ENCODE results near the gene KIF5A. TPM values are rescaled to one million over a fixed set of nuclear protein-coding genes. Genes with fewer than 3 reads are reported as not detected.
A peak's percentile ranks its signal among the peaks of the same experiment; 100 is the strongest.
"Not testable (repeated sequence)": the region's sequence is repeated elsewhere in the genome, so short reads cannot be mapped to it uniquely, and the experiment has no call there.

Gene KIF5A
- total RNA-seq (2022) (0.05 TPM in 1 of 2 replicates, not detected in the other), Bru-seq, nascent RNA (percentile 9 among the genes with signal in this experiment), BruChase-seq, experiment 1, labeled RNA remaining after a 2-hour chase (percentile 13 among the genes with signal in this experiment), BruChase-seq, experiment 2, labeled RNA remaining after a 6-hour chase (percentile 12 among the genes with signal in this experiment)
- long read RNA-seq: 0 reads

DNA sequence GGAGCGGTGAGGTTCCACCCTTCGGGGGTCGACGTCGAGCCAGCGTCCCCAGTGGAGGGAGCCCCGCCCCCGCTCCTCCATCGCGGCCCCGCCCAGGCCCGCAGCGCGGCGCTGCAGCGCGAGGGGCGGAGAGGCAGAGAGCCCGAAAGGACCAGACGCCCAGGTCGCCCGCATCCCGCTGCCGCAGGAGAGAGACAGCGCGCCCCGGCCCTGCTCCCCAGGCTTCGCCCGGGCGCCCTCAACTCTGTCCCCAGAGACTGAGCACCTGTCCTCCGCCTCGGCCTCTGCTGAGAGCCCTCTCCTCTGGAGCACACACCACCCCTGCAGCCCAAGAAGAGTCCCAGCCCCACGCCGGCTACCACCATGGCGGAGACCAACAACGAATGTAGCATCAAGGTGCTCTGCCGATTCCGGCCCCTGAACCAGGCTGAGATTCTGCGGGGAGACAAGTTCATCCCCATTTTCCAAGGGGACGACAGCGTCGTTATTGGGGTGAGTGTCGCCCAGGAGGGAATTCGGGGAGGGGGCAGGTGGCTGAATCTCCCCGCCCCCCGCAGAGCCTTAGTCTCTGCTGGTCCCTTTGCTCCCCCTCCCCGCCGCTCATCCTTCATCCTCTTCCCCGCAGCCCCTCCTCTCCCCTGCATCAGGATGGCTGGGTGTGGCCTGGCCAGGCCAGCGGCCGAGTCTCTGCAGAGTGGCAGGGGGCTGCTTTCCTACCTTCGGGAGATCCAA lies at the start of gene KIF5A:
TSS of gene KIF5A (plus strand) at position 136 of the 732 bp plus-strand sequence. CDS start at position 364, 228 bp downstream.
- Mint-ChIP-seq H3K4me3 (ENCODE audit: unreplicated experiment) (peak within 1 kb of the TSS; percentile 64), H3K27me3 (ENCODE audit: insufficient read depth, unreplicated experiment) (peaks cover 31% of the 10 kb centered on the region), H3K4me1 (ENCODE audit: low read depth, unreplicated experiment) (peaks cover 10% of the 10 kb centered on the region), H3K9me3 (ENCODE audit: unreplicated experiment) (no peaks in the 10 kb centered on the region), H3K27ac (ENCODE audit: unreplicated experiment) (no peak within 1 kb of the TSS), H3K36me3 (ENCODE audit: insufficient read depth, unreplicated experiment) (peaks cover 15% of the 10 kb centered on the region)
- CTCF ChIA-PET: no interaction called here
- TF ChIP-seq, protein P1, sequence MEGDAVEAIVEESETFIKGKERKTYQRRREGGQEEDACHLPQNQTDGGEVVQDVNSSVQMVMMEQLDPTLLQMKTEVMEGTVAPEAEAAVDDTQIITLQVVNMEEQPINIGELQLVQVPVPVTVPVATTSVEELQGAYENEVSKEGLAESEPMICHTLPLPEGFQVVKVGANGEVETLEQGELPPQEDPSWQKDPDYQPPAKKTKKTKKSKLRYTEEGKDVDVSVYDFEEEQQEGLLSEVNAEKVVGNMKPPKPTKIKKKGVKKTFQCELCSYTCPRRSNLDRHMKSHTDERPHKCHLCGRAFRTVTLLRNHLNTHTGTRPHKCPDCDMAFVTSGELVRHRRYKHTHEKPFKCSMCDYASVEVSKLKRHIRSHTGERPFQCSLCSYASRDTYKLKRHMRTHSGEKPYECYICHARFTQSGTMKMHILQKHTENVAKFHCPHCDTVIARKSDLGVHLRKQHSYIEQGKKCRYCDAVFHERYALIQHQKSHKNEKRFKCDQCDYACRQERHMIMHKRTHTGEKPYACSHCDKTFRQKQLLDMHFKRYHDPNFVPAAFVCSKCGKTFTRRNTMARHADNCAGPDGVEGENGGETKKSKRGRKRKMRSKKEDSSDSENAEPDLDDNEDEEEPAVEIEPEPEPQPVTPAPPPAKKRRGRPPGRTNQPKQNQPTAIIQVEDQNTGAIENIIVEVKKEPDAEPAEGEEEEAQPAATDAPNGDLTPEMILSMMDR (IDR thresholded peaks at IDR 0.05; ENCODE audit: insufficient read depth in 1 of 2, low read depth in 1 of 2, low read length in 1 of 2, severe bottlenecking in 1 of 2, unreplicated experiment in 1 of 2): no peak
- Histone ChIP-seq H3K4me1 (peaks cover 9% of the 10 kb centered on the region; the same call in 1 of the 2 replicates), H3K27me3 (replicated peaks; ENCODE audit: control insufficient read depth, insufficient read depth, low read length) (peaks cover 3% of the 10 kb centered on the region), H3K4me3 (ENCODE audit: low read depth, low read length) (0 out of 2 replicates have a peak within 1 kb of the TSS, but pooled peaks have one; percentile 14), H3K36me3 (ENCODE audit: control insufficient read depth, insufficient read depth, low read length) (0 out of 2 replicates have a peak, but pooled peaks cover 1% of the 10 kb centered on the region), H3K9me3 (no peaks in the 10 kb centered on the region)
- BruUV-seq (replicated peaks): no TSS peak
- POLR2A ChIA-PET: no interaction called here
- DNase-seq: peak in 1 of 2 experiments; percentile 30
- intact Hi-C loops (cut with micrococcal nuclease; ENCODE audit: unreplicated experiment): no loop called here

DNA sequence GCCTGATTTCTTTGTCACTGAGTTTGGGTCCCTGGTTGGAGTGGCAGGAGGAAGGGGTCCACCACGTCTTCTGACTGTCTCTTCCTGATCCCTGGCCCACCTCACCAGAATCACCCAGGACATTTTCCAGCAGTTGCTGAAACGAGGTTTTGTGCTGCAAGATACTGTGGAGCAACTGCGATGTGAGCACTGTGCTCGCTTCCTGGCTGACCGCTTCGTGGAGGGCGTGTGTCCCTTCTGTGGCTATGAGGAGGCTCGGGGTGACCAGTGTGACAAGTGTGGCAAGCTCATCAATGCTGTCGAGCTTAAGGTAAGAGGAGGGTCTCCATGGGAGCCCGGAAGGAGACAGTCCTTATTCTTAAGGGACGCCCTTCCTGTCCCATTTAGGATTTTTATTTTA lies 49.6 kb upstream of the KIF5A start:
- Mint-ChIP-seq H3K27ac (ENCODE audit: unreplicated experiment) (no peak overlapping the region), H3K27me3 (ENCODE audit: insufficient read depth, unreplicated experiment) (no peaks in the 10 kb centered on the region), H3K36me3 (ENCODE audit: insufficient read depth, unreplicated experiment) (peaks cover 100% of the 10 kb centered on the region), H3K4me3 (ENCODE audit: unreplicated experiment) (no peak overlapping the region), H3K9me3 (ENCODE audit: unreplicated experiment) (peaks cover 6% of the 10 kb centered on the region), H3K4me1 (ENCODE audit: low read depth, unreplicated experiment) (peaks cover 15% of the 10 kb centered on the region)
- no peaks in the 10 kb centered on the region for H3K4me1 ChIP-seq
- TF ChIP-seq, protein P1 (IDR thresholded peaks at IDR 0.05; ENCODE audit: insufficient read depth in 1 of 2, low read depth in 1 of 2, low read length in 1 of 2, severe bottlenecking in 1 of 2, unreplicated experiment in 1 of 2): no peak
- ChIA-PET CTCF (no interaction called here), POLR2A (interaction anchor here (0.5 kb wide), 1 partner anchor 14 kb away, joined by 3 read pairs; no protein-coding TSS in a partner anchor)
- H3K36me3 ChIP-seq (ENCODE audit: control insufficient read depth, insufficient read depth, low read length): peaks cover 4% of the 10 kb centered on the region; the same call in 1 of the 2 replicates
- H3K27me3 ChIP-seq (replicated peaks; ENCODE audit: control insufficient read depth, insufficient read depth, low read length): no peaks in the 10 kb centered on the region
- no peaks in the 10 kb centered on the region for H3K9me3 ChIP-seq
- no TSS peak for BruUV-seq (replicated peaks)
- no peak overlapping the region for H3K4me3 ChIP-seq (ENCODE audit: low read depth, low read length)
- intact Hi-C loops (cut with micrococcal nuclease; ENCODE audit: unreplicated experiment): no loop called here
- DNase-seq: no peak

DNA sequence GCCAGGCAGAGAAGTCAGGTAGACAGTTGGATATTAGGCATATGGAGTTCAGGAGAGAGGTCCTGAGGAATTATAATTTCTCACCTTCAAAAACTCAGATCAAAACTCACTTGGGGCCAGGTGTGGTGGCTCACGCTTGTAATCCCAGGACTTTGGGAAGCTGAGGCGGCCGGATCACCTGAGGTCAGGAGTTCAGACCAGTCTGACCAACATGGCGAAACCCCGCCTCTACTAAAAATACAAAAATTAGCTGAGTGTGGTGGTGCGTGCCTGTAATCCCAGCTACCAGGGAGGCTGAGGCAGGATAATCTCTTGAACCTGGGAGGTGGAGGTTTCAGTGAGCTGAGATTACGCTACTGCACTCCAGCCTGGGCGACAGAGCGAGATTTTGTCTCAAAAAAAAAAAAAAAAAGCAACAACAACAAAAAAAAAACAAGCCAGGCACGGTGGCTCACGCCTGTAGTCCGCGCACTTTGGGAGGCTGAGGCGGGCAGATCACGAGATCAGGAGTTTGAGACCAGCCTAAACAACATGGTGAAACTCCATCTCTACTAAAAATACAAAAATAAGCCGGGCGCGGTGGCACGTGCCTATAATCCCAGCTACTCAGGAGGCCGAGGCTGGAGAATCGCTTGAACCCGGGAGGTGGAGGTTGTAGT lies 47.4 kb upstream of the KIF5A start:
- BruUV-seq (replicated peaks); DNase-seq; H3K36me3 ChIP-seq (ENCODE audit: control insufficient read depth, insufficient read depth, low read length): not testable (repeated sequence)

DNA sequence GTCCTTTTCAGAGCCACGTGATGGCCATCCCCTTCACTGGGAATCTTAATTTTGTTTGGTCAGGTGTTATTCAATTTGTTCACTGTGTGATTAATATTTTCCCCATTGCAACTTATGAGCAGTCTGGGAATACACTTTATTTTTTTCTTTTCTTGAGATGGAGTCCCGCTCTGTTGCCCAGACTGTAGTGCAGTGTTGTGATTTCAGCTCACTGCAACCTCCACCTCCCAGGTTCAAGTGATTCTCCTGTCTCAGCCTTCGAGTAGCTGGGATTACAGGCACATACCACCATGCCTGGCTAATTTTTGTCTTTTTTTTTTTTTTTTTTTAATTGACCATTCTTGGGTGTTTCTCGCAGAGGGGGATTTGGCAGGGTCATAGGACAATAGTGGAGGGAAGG lies 43.3 kb upstream of the KIF5A start:
- H3K27me3 ChIP-seq (replicated peaks; ENCODE audit: control insufficient read depth, insufficient read depth, low read length); H3K4me1 ChIP-seq; H3K4me3 ChIP-seq (ENCODE audit: low read depth, low read length); intact Hi-C loops (cut with micrococcal nuclease; ENCODE audit: unreplicated experiment); H3K4me1 Mint-ChIP-seq (ENCODE audit: low read depth, unreplicated experiment); H3K36me3 ChIP-seq (ENCODE audit: control insufficient read depth, insufficient read depth, low read length); H3K27ac Mint-ChIP-seq (ENCODE audit: unreplicated experiment); CTCF ChIA-PET; H3K9me3 Mint-ChIP-seq (ENCODE audit: unreplicated experiment); H3K27me3 Mint-ChIP-seq (ENCODE audit: insufficient read depth, unreplicated experiment); BruUV-seq (replicated peaks); H3K9me3 ChIP-seq; POLR2A ChIA-PET; H3K4me3 Mint-ChIP-seq (ENCODE audit: unreplicated experiment); DNase-seq: not testable (repeated sequence)
- H3K36me3 Mint-ChIP-seq (ENCODE audit: insufficient read depth, unreplicated experiment): peaks cover 91% of the 10 kb centered on the region

More for the DNA sequence above, 47.4 kb upstream of the KIF5A start:
- H3K9me3 ChIP-seq; H3K4me1 Mint-ChIP-seq (ENCODE audit: low read depth, unreplicated experiment); H3K4me1 ChIP-seq; H3K4me3 Mint-ChIP-seq (ENCODE audit: unreplicated experiment); POLR2A ChIA-PET; H3K4me3 ChIP-seq (ENCODE audit: low read depth, low read length); H3K27me3 ChIP-seq (replicated peaks; ENCODE audit: control insufficient read depth, insufficient read depth, low read length); intact Hi-C loops (cut with micrococcal nuclease; ENCODE audit: unreplicated experiment); H3K27me3 Mint-ChIP-seq (ENCODE audit: insufficient read depth, unreplicated experiment); H3K9me3 Mint-ChIP-seq (ENCODE audit: unreplicated experiment); CTCF ChIA-PET; H3K27ac Mint-ChIP-seq (ENCODE audit: unreplicated experiment): not testable (repeated sequence)
- H3K36me3 Mint-ChIP-seq (ENCODE audit: insufficient read depth, unreplicated experiment): peaks cover 93% of the 10 kb centered on the region

DNA sequence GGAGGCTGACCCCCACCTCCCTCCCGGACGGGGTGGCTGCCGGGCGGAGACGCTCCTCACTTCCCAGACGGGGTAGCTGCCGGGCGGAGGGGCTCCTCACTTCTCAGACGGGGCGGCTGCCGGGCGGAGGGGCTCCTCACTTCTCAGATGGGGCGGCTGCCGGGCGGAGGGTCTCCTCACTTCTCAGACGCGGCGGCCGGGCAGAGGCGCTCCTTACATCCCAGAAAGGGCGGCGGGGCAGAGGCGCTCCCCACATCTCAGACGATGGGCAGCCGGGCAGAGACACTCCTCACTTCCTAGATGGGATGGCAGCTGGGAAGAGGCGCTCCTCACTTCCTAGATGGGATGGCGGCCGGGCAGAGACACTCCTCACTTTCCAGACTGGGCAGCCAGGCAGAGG lies 42.0 kb upstream of the KIF5A start:
- H3K27me3 Mint-ChIP-seq (ENCODE audit: insufficient read depth, unreplicated experiment); POLR2A ChIA-PET; H3K4me1 ChIP-seq; intact Hi-C loops (cut with micrococcal nuclease; ENCODE audit: unreplicated experiment); BruUV-seq (replicated peaks); H3K4me3 Mint-ChIP-seq (ENCODE audit: unreplicated experiment); DNase-seq; H3K9me3 ChIP-seq; CTCF ChIA-PET; H3K36me3 ChIP-seq (ENCODE audit: control insufficient read depth, insufficient read depth, low read length); H3K27me3 ChIP-seq (replicated peaks; ENCODE audit: control insufficient read depth, insufficient read depth, low read length); H3K27ac Mint-ChIP-seq (ENCODE audit: unreplicated experiment); H3K4me1 Mint-ChIP-seq (ENCODE audit: low read depth, unreplicated experiment); H3K4me3 ChIP-seq (ENCODE audit: low read depth, low read length); H3K9me3 Mint-ChIP-seq (ENCODE audit: unreplicated experiment): not testable (repeated sequence)
- H3K36me3 Mint-ChIP-seq (ENCODE audit: insufficient read depth, unreplicated experiment): peaks cover 91% of the 10 kb centered on the region

All from Caco-2 (cell line).